Stromal cell of bone marrow (primary cell): Measurements from ENCODE around the gene CRYGA.
A peak's percentile ranks its signal among the peaks of the same experiment; 100 is the strongest.
"Not testable (repeated sequence)": the region's sequence is repeated elsewhere in the genome, so short reads cannot be mapped to it uniquely, and the experiment has no call there.

Source experiments
- DNase-seq: peaks from one replicate; pipeline ENCODE4 v3.0.0-alpha.2; 2012; ENCODE audit warnings: low read depth

Gene CRYGA

DNA sequence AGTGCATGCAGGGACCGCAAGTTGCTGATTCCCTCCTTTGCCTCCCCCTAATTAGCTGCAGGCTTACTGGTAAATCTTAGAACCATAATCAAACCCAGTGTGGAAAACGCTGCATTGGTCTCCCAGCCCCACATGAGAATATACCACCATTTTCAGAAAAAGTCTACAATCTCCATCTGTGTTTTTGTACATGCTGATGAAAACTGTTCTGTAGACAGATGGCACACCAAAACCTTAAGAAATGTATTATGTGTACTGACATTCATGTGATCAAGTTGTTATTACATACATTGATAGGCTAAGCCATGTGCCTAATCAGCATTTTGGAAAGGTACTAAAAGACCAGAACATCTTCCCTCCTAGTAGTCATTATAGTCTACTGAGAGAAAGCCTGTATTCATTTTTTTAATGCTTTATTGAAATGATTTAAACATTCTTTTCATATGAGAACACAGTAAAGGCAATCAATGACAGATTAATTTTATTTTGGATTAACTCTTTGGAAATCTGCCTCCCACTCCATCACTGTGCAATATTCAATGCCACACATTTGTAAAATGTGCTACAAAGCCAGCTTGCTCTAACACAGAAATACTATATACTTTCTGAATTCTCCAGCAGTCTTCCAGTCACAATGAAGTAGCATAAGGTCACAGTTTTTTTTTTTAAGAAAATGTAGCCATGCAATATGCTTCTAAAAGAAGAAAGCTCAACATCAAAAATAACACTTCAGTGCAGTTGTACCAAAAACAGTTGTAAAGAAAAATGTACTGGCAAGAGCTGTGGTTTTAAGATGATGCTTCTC is 1.8 kb upstream of the CRYGA start:
- DNase-seq, result no peak

DNA sequence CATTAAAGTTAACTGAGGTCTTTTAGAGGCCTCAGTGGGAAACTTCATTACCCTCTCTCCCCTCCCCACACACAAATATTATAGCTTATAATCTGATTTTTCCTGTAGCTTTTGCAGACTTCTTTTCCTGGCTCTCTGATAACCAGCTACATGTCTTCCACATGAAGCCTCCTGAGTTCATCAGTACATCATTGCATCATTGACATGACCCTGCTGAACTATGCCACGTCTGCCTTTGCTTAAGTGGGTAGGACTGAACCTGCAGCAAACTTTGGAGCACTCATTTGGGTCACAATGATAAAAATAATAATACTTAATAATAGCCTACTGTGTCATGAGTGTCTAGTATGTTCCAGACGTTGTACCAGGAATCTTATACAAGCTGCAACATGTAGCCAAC is 7.0 kb downstream of the CRYGA start:
- no peak for DNase-seq

DNA sequence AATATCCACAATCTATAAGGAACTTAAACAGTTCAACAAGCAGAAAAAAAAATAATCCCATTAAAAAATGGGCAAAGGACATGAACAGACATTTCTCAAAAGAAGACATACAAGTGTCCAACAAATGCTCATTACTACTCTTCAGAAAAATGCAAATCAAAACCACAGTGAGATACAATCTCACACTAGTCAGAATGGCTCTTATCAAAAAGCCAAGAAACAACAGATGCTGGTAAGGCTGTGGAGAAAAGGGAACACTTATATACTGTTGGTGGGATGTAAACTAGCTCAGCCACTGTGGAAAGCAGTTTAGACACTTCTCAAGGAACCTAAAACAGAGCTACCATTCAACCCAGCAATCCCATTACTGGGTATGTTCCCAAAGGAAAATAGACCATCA is 10.2 kb downstream of the CRYGA start:
- DNase-seq, result no peak

GRCh38 chr2:208150956-208151355 is 12.4 kb downstream of the CRYGA start:
- no peak for DNase-seq

- no peak for DNase-seq
Measured at GRCh38 chr2:208150094-208150493, 13.3 kb downstream of the CRYGA start.

GRCh38 chr2:208148803-208149202 is 14.6 kb downstream of the CRYGA start:
- DNase-seq, result no peak

GRCh38 chr2:208147759-208148158 is 15.6 kb downstream of the CRYGA start:
- DNase-seq, result no peak

DNA sequence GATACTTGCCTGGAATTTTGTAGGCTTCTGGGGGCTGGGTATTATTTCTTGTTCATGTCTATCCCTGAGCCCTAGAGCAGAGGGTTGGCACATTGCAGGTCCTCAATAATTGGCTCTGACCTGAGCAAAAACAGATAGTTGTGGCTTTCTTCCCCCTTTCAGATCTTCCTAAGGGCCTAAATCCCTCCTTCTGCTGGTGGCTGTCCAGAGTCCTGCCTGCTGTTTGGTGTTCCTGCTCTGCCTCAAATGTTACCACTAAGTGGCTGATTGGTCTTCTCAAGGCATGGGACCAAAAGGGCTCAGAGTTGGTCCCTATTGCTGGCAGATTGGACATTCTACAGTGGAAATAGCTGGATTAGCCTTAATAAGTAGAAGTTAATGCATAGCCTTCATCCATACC is 16.4 kb downstream of the CRYGA start:
- DNase-seq, result no peak

- DNase-seq, result no peak
Measured at GRCh38 chr2:208146006-208146405, 17.4 kb downstream of the CRYGA start, which contains the start of gene CRYGB. TSS of gene CRYGB (minus strand) at chr2:208146158. CDS start at chr2:208146120, 38 bp downstream.

GRCh38 chr2:208142925-208143799 is 20.2 kb downstream of the CRYGA start:
- no peak for DNase-seq

DNA sequence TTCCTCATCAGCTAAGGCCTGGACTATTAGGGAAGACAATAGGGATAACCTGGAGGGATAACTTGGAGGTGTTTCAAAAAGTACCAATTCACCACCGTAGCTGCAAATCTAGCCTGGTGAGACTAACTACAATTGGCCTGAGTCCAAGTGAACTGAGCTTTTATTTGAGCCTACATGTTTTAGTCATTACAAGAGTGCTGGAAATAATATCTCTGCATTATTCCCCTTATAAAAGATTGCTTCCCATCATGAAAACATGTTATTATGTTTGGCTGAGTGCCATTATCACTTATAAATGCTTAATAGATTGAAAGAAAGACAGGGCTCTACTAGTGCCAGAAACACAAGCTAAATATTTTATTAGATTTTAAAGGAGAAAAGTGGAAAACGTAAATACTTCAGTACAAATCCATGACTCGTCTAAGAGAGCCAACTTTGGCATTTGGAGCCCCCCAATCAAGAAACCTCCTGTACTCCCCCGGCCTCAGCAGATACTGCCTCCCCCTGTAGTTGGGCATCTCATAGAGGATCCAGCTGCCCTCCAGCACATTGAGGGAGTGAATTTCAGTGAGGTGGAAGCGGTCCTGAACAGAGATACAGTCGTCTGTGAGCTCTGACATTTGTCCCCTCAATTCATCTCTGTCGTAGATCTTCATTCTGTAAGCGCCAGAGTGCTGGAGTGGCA is 21.0 kb downstream of the CRYGA start:
- DNase-seq, result peak; percentile 8

DNA sequence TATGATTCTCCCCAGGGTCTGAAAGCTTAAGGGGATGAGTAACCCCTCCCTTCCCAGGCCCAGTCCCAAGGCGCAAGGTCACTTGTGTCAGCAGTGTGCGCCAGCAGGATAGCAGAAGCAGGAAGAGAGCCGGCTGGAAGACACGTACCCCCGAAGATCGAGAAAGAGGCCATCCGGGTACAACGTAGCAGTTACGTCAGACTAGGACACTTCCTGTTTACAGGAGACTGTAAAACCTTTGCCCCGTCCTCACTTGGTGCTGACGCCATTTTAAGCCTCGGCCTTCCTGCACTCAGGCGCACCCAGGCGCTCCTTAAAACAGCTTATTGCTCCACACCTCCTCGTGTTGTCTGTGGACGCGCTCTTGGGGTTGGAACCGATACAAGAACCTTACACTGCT is 23.9 kb downstream of the CRYGA start:
- DNase-seq, result no peak

DNA sequence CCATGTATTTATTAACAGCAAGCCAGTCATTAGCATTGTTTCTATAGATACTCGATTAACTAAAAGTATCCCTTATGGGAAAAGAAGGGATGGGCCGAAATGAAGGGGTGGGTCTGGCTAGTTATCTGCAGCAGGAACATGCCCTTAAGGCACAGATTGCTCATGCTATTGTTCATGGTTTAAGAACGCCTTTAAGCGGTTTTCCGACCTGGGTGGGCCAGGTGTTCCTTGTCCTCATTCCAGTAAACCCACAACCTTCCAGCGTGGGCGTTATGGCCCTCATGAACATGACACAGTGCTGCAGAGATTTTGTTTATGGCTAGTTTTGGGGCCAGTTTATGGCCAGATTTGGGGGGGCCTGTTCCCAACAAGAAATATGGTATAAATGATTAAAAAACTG is 25.1 kb downstream of the CRYGA start:
- DNase-seq, result not testable (repeated sequence)

GRCh38 chr2:208136716-208137094 is 26.7 kb downstream of the CRYGA start:
- no peak for DNase-seq

GRCh38 chr2:208135794-208136715 is 27.3 kb downstream of the CRYGA start:
- no peak for DNase-seq

GRCh38 chr2:208134928-208135586 is 28.3 kb downstream of the CRYGA start:
- DNase-seq, result no peak

DNA sequence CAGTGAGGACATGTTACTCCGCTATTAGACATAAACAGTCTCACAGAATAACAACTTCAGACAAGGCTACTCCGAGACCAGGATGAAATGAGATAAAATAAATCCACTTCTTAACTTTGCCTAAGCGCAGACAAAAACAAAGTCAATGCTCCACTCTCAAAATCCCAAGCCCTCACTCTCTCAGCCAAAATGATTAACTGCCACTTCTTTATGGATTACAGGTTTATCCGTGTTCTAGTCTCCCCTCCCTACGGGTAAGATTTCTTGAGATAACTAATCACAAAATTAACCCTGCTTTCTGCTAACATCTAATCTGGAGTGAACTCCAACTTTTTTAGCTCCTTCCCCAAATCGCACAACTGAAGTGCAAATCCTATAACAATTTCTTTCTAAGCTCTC is 32.7 kb downstream of the CRYGA start:
- DNase-seq, result no peak

DNA sequence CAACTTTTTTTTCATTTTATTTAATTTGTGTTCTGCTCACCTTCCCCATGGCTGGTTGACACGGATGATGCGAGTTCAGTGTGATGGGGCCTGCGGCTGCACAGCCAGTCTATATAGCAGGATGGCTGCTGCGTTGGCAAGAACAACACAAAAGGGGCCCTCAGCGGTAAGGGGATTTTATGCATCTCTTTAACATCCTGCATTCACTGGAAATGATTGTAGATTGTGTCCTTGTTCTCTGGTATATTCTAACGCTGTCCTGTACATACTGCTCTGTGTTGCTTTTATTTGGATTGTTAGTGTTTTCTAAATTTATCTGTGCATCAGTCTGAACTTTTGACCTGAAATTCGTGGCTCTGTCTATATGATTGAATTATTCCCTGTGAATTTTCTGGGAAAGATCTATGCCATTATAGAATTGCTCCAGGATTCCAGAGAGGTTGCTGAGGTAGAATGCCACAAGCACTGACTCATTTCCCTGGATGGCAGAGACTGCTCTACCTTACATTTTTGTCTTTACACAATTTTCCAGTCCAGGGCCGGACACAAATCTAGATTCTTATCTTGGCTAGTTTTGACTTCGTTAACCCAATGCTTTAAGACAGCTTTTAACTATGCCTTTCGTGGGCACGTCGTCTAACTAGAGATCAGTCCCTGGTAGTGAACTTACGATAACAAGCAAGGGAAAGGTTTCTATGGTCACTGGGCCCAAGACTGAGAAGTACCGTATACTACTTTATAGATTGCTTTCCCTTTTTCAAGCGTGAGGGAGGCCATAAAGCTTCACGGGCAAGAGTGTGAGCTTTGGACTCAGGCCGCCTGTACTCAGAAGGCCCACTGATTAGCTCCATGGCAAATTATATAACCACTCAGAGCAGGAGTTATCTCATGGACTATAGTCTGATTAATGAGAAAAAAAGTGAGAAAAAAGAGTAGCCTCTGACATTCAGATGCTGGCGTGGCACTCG is 33.4 kb downstream of the CRYGA start, which contains the start of gene CRYGC:
Gene CRYGC, minus strand, starts transcription at position 85 of the 968 bp plus-strand sequence. Its CDS starts 36 bp downstream, at position 49.
- no peak for DNase-seq

GRCh38 chr2:208128136-208128535 is 35.3 kb downstream of the CRYGA start:
- no peak for DNase-seq

DNA sequence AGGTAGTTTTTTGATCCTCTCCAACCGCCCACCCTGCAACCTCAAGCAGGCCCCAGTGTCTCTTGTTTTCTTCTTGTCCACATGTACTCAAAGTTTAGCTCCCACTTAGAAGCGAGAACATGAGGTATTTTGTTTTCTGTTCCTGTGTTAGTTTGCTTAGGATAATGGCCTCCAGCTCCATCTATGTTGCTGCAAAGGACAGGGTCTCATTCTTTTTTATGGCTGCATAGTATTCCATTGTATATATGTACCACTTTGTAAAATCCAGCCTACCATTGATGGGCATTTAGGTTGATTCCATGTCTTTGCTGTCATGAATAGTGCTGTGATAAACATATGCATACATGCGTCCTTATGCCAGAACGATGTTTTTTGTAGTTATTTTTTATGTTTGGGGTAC is 36.3 kb downstream of the CRYGA start:
- no peak for DNase-seq
